Measurements from ENCODE around the gene TANC1.

Gene TANC1

GRCh38 chr2:159179696-159180095 is 211.3 kb downstream of the TANC1 start:
- TF ChIP-seq ZFX (IDR thresholded peaks at IDR 0.05; ENCODE audit: borderline replicate concordance) (no peak), CTCF (IDR thresholded peaks at IDR 0.05) (no peak)

GRCh38 chr2:159183346-159183745 is 214.9 kb downstream of the TANC1 start:
- no peak for TF ChIP-seq CTCF (IDR thresholded peaks at IDR 0.05)
- TF ChIP-seq ZFX (IDR thresholded peaks at IDR 0.05; ENCODE audit: borderline replicate concordance) = no peak

More at GRCh38 chr2:159179696-159180095, 211.3 kb downstream of the TANC1 start:
- H3K27ac ChIP-seq = no peak overlapping the region

GRCh38 chr2:159185401-159186130 is 217.1 kb downstream of the TANC1 start:
- peak; percentile 18; the same call in 1 of the 2 replicates for TF ChIP-seq CTCF (IDR thresholded peaks at IDR 0.05)
- no peak for TF ChIP-seq ZFX (IDR thresholded peaks at IDR 0.05; ENCODE audit: borderline replicate concordance)
- H3K27ac ChIP-seq = no peak overlapping the region

More at GRCh38 chr2:159183346-159183745, 214.9 kb downstream of the TANC1 start:
- H3K27ac ChIP-seq = no peak overlapping the region

- TF ChIP-seq CTCF (IDR thresholded peaks at IDR 0.05) (no peak), ZFX (IDR thresholded peaks at IDR 0.05; ENCODE audit: borderline replicate concordance) (no peak)
- H3K27ac ChIP-seq = no peak overlapping the region
Measured at GRCh38 chr2:159186462-159186861, 218.0 kb downstream of the TANC1 start.

- H3K27ac ChIP-seq = no peak overlapping the region
- TF ChIP-seq CTCF (IDR thresholded peaks at IDR 0.05) (no peak), ZFX (IDR thresholded peaks at IDR 0.05; ENCODE audit: borderline replicate concordance) (no peak)
Measured at GRCh38 chr2:159187106-159187505, 218.7 kb downstream of the TANC1 start.

GRCh38 chr2:159188449-159188848 is 220.0 kb downstream of the TANC1 start:
- H3K27ac ChIP-seq = no peak overlapping the region
- TF ChIP-seq CTCF (IDR thresholded peaks at IDR 0.05) = no peak
- TF ChIP-seq ZFX (IDR thresholded peaks at IDR 0.05; ENCODE audit: borderline replicate concordance) = no peak

GRCh38 chr2:159192371-159192918 is 224.0 kb downstream of the TANC1 start:
- no peak for TF ChIP-seq CTCF (IDR thresholded peaks at IDR 0.05)
- H3K27ac ChIP-seq = no peak overlapping the region
